HepG2 (cell line): ENCODE data around the gene SASS6. TPM values are rescaled to one million over a fixed set of nuclear protein-coding genes. Genes with fewer than 3 reads are reported as not detected.

Source experiments
- ATAC-seq: fragments of 200-7000 bp; cut with Tn5 transposase; 3 replicates; pipeline ENCODE4 v1.9.1; 2020; ENCODE audit warnings: mild to moderate bottlenecking, moderate library complexity
- BruUV-seq: library from RNA; stranded (reverse); fragments of 400-500 nt; replicated peaks from 2 replicates; lab custom pipeline; 2021; lab: Mats Ljungman, UMichigan
- CTCF ChIA-PET: fragments of 300-600 bp; formaldehyde crosslinking; extraction: SDS; loops from one replicate; lab custom pipeline; 2021; ENCODE audit warnings: low total read pairs, inconsistent platforms, low intra/inter-chr PET ratio; lab: Yijun Ruan, JAX
- POLR2A ChIA-PET: fragments of 350-600 bp; sonication (Branson Sonifier 250); formaldehyde crosslinking; loops from one replicate; lab custom pipeline; 2020; ENCODE audit warnings: antibody characterized with exemption, inconsistent platforms; lab: Yijun Ruan, JAX
- DNase-seq: peaks from one replicate; pipeline ENCODE4 v3.0.0-alpha.2; 2015; ENCODE audit warnings: low spot score
- FAIRE-seq: peaks from 3 replicates; lab custom pipeline; 2011; peaks lifted over from hg19 to GRCh38; lab: Jason Lieb, UNC
- H2AFZ ChIP-seq: one replicate; pipeline ENCODE4 v1.6.1; 2011; ENCODE audit warnings: low read length, inconsistent platforms
- H3K27ac ChIP-seq: fragments of 300-600 bp; 3 replicates; pipeline ENCODE4 v1.8.0; 2011; ENCODE audit warnings: mixed run types, mild to moderate bottlenecking, mixed read lengths, low read length, inconsistent platforms; ENCODE audit not compliant: insufficient read depth; ENCODE audit errors: extremely low read length
- H3K27me3 ChIP-seq, 2 experiments: fragments of 200-600 bp in 1 of 2; 2 replicates in 1 of 2; 3 replicates in 1 of 2; pipeline versions ENCODE4 v1.6.0 to v1.8.0; 2011; ENCODE audit warnings: low read length in 2 of 2, mild to moderate bottlenecking in 2 of 2, moderate library complexity in 2 of 2, inconsistent platforms in 1 of 2; ENCODE audit not compliant: insufficient read depth in 2 of 2, control insufficient read depth in 1 of 2
- H3K36me3 ChIP-seq, 2 experiments: fragments of 200-600 bp in 1 of 2; replicated peaks in 1 of 2; 2 replicates in 1 of 2; 3 replicates in 1 of 2; pipeline versions ENCODE4 v1.5.1 to v1.8.0; 2011; ENCODE audit warnings: low read length in 2 of 2, inconsistent platforms in 1 of 2; ENCODE audit not compliant: insufficient read depth in 2 of 2, control insufficient read depth in 1 of 2
- H3K4me1 ChIP-seq: 2 replicates; pipeline ENCODE4 v1.5.1; 2012; ENCODE audit warnings: low read length, inconsistent platforms; ENCODE audit not compliant: insufficient read depth
- H3K4me2 ChIP-seq: 2 replicates; pipeline ENCODE4 v1.6.0; 2011; ENCODE audit warnings: low read depth, low read length, inconsistent platforms
- H3K4me3 ChIP-seq, 3 experiments: fragments of 200-600 bp in 1 of 3; sonication (generic), shearing (Covaris generic) in 1 of 3; replicated peaks in 1 of 3; 2 replicates each; pipeline ENCODE4 v1.5.1; 2011 to 2016; ENCODE audit warnings: low read length in 3 of 3, inconsistent platforms in 2 of 3, low read depth in 2 of 3, mild to moderate bottlenecking in 2 of 3, control low read depth in 1 of 3, mixed read lengths in 1 of 3; ENCODE audit not compliant: insufficient read depth in 1 of 3
- H3K79me2 ChIP-seq: one replicate; pipeline ENCODE4 v1.6.1; 2011; ENCODE audit warnings: low read length, inconsistent platforms; ENCODE audit not compliant: insufficient read depth
- H3K9ac ChIP-seq: 2 replicates; pipeline ENCODE4 v1.6.0; 2011; ENCODE audit warnings: mild to moderate bottlenecking, low read depth, low read length, inconsistent platforms; ENCODE audit not compliant: insufficient read depth
- H3K9me3 ChIP-seq: 2 replicates; pipeline ENCODE4 v1.5.1; 2012; ENCODE audit warnings: mild to moderate bottlenecking, low read length
- H4K20me1 ChIP-seq: 2 replicates; pipeline ENCODE4 v1.6.0; 2011; ENCODE audit warnings: inconsistent platforms, mild to moderate bottlenecking, low read length, moderate library complexity; ENCODE audit not compliant: insufficient read depth
- EHMT2 ChIP-seq: fragments of 200-600 bp; sonication (generic); IDR thresholded peaks from 2 replicates; pipeline ENCODE4 v1.7.0; 2017; ENCODE audit warnings: antibody characterized with exemption, low read depth, low read length, borderline replicate concordance
- HOXD1 ChIP-seq: sonication (generic); formaldehyde crosslinking; IDR thresholded peaks from 2 replicates; pipeline ENCODE4 v1.5.0; 2020; ENCODE audit warnings: missing genetic modification reagents
- NR3C1 ChIP-seq: sonication (generic); formaldehyde crosslinking; IDR thresholded peaks from 2 replicates; pipeline ENCODE4 v1.4.0; 2020; ENCODE audit warnings: missing genetic modification reagents
- REST ChIP-seq, 2 experiments: IDR thresholded peaks; 2 replicates each; pipeline ENCODE4 v1.6.1; 2011 to 2012; ENCODE audit warnings: low read length in 2 of 2, borderline replicate concordance in 1 of 2, low read depth in 1 of 2, mild to moderate bottlenecking in 1 of 2, moderate library complexity in 1 of 2
- SIX4 ChIP-seq: sonication (generic); formaldehyde crosslinking; IDR thresholded peaks from 2 replicates; pipeline ENCODE4 v1.4.0; 2020; ENCODE audit warnings: missing genetic modification reagents
- THAP9 ChIP-seq: sonication (generic); formaldehyde crosslinking; IDR thresholded peaks from 2 replicates; pipeline ENCODE4; 2020; ENCODE audit warnings: missing genetic modification reagents, mild to moderate bottlenecking, borderline replicate concordance
- ZBTB4 ChIP-seq: sonication (generic); formaldehyde crosslinking; IDR thresholded peaks from 2 replicates; pipeline ENCODE4 v1.4.0; 2020; ENCODE audit warnings: missing genetic modification reagents, mild to moderate bottlenecking, borderline replicate concordance
- ZFP36L1 ChIP-seq: sonication (generic); formaldehyde crosslinking; IDR thresholded peaks from 2 replicates; pipeline ENCODE4 v1.8.0; 2022; ENCODE audit warnings: mild to moderate bottlenecking, missing genetic modification reagents, moderate library complexity
- ZNF337 ChIP-seq: sonication (generic); formaldehyde crosslinking; IDR thresholded peaks from 2 replicates; pipeline ENCODE4 v1.5.1; 2020; ENCODE audit warnings: missing genetic modification reagents, low read depth, mild to moderate bottlenecking, borderline replicate concordance
- ZNF512B ChIP-seq: sonication (generic); formaldehyde crosslinking; IDR thresholded peaks from 2 replicates; pipeline ENCODE4 v1.5.1; 2020; ENCODE audit warnings: missing genetic modification reagents, mild to moderate bottlenecking, borderline replicate concordance
- WGBS: methylation state at CpG from one replicate; pipeline ENCODE4 v1.1.6; 2017; ENCODE audit warnings: low lambda C conversion rate; 5-methylcytosine and 5-hydroxymethylcytosine counted together
- in situ Hi-C: cut with HindIII; loops from 2 replicates; pipeline ENCODE4 v1.10.0; 2017; ENCODE audit warnings: low pct_unique_long_range_greater_than_20kb; ENCODE audit not compliant: extremely low pct_ligation_motif_present
- intact Hi-C: fragments of 100-400 bp; cut with micrococcal nuclease; formaldehyde crosslinking; loops from one replicate; pipeline ENCODE4 v1.10.0; 2022; ENCODE audit not compliant: unreplicated experiment
- polyA plus RNA-seq, 8 experiments: library from polyadenylated mRNA; depleted of rRNA in 3 of 8; stranded (reverse) in 7 of 8; unstranded in 1 of 8; fragments of >200 nt; fragmentation: Illumina TruSeq in 4 of 8; extraction: Trizol in 4 of 8; gene quantifications; 2 replicates each; pipeline versions ENCODE4 v1.2.1 to v1.2.3, GENCODE V29; 2011 to 2016; ENCODE audit warnings: low read depth in 4 of 8, missing spikeins in 1 of 8, mixed read lengths in 1 of 8; ENCODE audit not compliant: insufficient read depth in 1 of 8
- total RNA-seq, 5 experiments: library from RNA; depleted of rRNA; stranded (reverse); fragments of >200 nt; fragmentation: Illumina TruSeq; extraction: Trizol; gene quantifications; 2 replicates each; pipeline ENCODE4 v1.2.3, GENCODE V29; 2016; ENCODE audit warnings: low read depth in 1 of 5

The SASS6 gene
- total and polyA plus RNA-seq, 2 of the 13 experiments (the other 11 are each of a cell fraction or from before 2014, with no cell fraction given) = 2.3 to 10.7 TPM

GRCh38 chr1:100142343-100142742 lies 9.6 kb upstream of the SASS6 start (continued):
- TF ChIP-seq ZBTB4 = no peak
- TF ChIP-seq SIX4 (CRISPR knock-in tag) = no peak
- TF ChIP-seq NR3C1 = no peak
- TF ChIP-seq EHMT2 = no peak
- no peak for TF ChIP-seq ZNF337 (CRISPR knock-in tag)
- no peak for TF ChIP-seq ZFP36L1 (CRISPR knock-in tag)

GRCh38 chr1:100141192-100141591 lies 8.5 kb upstream of the SASS6 start:
- Histone ChIP-seq H3K4me1 (no peaks in the 10 kb centered on the region), H4K20me1 (no peaks in the 10 kb centered on the region), H3K27me3 (no peaks in the 10 kb centered on the region), H3K27ac (no peak overlapping the region), H3K4me3 (no peak overlapping the region), H3K4me2 (no peak overlapping the region), H3K9me3 (no peaks in the 10 kb centered on the region), H3K9ac (no peak overlapping the region), H3K79me2 (no peaks in the 10 kb centered on the region), H3K36me3 (peaks cover 20 to 74% of the 10 kb centered on the region in 2 experiments), H2AFZ (no peak overlapping the region)
- ChIA-PET POLR2A (no interaction called here), CTCF (no interaction called here)
- no peak for ATAC-seq
- 95% methylated on average over 4 of the region's 4 CpGs for WGBS
- no peak for FAIRE-seq
- intact Hi-C loops (no loop called here), in situ Hi-C loops (no loop called here)
- DNase-seq = no peak
- no TSS peak for BruUV-seq
- TF ChIP-seq HOXD1 (CRISPR knock-in tag) = no peak
- TF ChIP-seq REST (IDR thresholded peaks at IDR 0.05; ENCODE audit: borderline replicate concordance in 1 of 2, low read depth in 1 of 2, low read length in 2 of 2) = no peak
- TF ChIP-seq ZNF512B (CRISPR knock-in tag) = no peak
- TF ChIP-seq THAP9 (CRISPR knock-in tag) = no peak
